Mucosa of descending colon (tissue), 3 donors: ENCODE results near the gene GLIS1. TPM values are rescaled to one million over a fixed set of nuclear protein-coding genes. Genes with fewer than 3 reads are reported as not detected.

Source experiments
- ATAC-seq: fragments of 200-7000 bp; cut with Tn5 transposase; one replicate; pipeline ENCODE4 v1.9.1; 2020; ENCODE audit warnings: mild to moderate bottlenecking, moderate library complexity
- DNase-seq, 3 donors: peaks; one replicate each; pipeline ENCODE4 v3.0.0-alpha.2; 2020
- H3K36me3 ChIP-seq: fragments of 200-600 bp; one replicate; pipeline ENCODE4 v1.8.0; 2021; ENCODE audit warnings: low read depth, mild to moderate bottlenecking
- H3K4me1 ChIP-seq: fragments of 200-600 bp; one replicate; pipeline ENCODE4 v1.8.0; 2021; ENCODE audit warnings: low read depth, mild to moderate bottlenecking
- H3K4me3 ChIP-seq: fragments of 200-600 bp; one replicate; pipeline ENCODE4 v1.8.0; 2021; ENCODE audit warnings: mild to moderate bottlenecking
- H3K9me3 ChIP-seq: fragments of 200-600 bp; one replicate; pipeline ENCODE4 v1.8.0; 2021; ENCODE audit warnings: mild to moderate bottlenecking
- intact Hi-C, 2 donors: fragments of 100-400 bp; cut with DNase I in 1 of 2; cut with micrococcal nuclease in 1 of 2; formaldehyde crosslinking; loops; one replicate each; pipeline versions ENCODE4 v1.11.0 to v1.11.1; 2022; cut with DNase I, micrococcal nuclease
- total RNA-seq, 3 donors: library from RNA; stranded (reverse); fragmentation: NEBNext Ultra II Directional in 2 of 3; extraction: Animal tissue kit (Norgen Biotek cat#: 25700) in 2 of 3; gene quantifications; one replicate each; pipeline versions ENCODE4 v1.2.1 to v1.2.4, GENCODE V29; 2021 to 2023
- TF ChIP-seq, protein P1 (sequence below): fragments of 200-600 bp; IDR thresholded peaks from one replicate; pipeline ENCODE4 v1.8.0; 2022; ENCODE audit warnings: antibody characterized with exemption, mild to moderate bottlenecking
- donor health status: DM: no; HTN: no; CAD: no; lungs with moderate emphysema.
- donor health status: DM: no; HTN: no; CAD: no.
- donor health status: DM: no; HTN: yes; CAD: no.

GLIS1 gene
- total RNA-seq, 3 donors from 2014 or later, result 0.09 to 0.24 (median 0.14) TPM

DNA sequence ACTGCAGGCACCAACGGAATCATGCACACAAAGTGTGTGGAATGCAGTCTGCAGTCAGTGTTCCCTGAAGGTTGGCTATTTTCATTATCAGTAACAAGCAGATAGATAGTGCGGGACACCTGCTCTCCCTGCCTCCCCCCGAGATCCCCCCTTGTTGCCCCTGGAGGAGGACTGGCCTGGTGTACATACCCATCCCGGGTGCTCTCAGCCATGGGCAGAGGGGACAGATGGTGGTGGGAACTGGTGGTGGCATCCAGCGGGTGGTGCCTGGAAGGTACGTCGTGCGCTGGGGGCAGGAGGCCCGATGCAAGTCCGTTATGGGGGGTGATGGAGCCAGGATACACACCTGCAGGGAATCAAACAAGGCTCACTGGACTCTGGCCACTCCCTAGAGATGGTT lies 224.5 kb downstream of the GLIS1 start:
- Histone ChIP-seq H3K9me3 (no peaks in the 10 kb centered on the region), H3K4me1 (no peaks in the 10 kb centered on the region), H3K36me3 (no peaks in the 10 kb centered on the region), H3K4me3 (no peak overlapping the region)
- ATAC-seq, result no peak
- TF ChIP-seq, protein P1, sequence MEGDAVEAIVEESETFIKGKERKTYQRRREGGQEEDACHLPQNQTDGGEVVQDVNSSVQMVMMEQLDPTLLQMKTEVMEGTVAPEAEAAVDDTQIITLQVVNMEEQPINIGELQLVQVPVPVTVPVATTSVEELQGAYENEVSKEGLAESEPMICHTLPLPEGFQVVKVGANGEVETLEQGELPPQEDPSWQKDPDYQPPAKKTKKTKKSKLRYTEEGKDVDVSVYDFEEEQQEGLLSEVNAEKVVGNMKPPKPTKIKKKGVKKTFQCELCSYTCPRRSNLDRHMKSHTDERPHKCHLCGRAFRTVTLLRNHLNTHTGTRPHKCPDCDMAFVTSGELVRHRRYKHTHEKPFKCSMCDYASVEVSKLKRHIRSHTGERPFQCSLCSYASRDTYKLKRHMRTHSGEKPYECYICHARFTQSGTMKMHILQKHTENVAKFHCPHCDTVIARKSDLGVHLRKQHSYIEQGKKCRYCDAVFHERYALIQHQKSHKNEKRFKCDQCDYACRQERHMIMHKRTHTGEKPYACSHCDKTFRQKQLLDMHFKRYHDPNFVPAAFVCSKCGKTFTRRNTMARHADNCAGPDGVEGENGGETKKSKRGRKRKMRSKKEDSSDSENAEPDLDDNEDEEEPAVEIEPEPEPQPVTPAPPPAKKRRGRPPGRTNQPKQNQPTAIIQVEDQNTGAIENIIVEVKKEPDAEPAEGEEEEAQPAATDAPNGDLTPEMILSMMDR, result no peak
- no peak for DNase-seq
- intact Hi-C loops, result no loop called here

DNA sequence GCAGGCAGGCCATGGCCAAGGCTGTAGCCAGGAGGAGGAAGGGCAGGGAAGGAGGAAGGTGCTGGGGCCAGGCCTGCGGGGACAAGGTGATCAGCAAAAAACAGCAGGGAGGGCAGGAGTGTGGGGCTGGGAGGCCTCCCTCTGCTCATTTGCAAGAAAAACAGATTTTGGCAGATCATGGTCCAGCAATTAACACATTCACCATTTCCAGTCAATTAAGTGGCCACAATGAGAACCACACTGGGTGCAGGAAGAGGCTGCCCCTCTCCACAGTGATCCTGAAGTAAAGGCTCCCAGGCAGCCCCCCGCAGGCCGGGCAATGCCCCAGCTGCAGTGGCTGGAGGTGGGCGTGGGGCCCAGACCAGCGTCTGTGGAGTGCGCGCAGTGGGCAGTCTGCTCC lies 225.1 kb downstream of the GLIS1 start:
- no peaks in the 10 kb centered on the region for H3K9me3 ChIP-seq
- no peak for DNase-seq
- intact Hi-C loops, result no loop called here

DNA sequence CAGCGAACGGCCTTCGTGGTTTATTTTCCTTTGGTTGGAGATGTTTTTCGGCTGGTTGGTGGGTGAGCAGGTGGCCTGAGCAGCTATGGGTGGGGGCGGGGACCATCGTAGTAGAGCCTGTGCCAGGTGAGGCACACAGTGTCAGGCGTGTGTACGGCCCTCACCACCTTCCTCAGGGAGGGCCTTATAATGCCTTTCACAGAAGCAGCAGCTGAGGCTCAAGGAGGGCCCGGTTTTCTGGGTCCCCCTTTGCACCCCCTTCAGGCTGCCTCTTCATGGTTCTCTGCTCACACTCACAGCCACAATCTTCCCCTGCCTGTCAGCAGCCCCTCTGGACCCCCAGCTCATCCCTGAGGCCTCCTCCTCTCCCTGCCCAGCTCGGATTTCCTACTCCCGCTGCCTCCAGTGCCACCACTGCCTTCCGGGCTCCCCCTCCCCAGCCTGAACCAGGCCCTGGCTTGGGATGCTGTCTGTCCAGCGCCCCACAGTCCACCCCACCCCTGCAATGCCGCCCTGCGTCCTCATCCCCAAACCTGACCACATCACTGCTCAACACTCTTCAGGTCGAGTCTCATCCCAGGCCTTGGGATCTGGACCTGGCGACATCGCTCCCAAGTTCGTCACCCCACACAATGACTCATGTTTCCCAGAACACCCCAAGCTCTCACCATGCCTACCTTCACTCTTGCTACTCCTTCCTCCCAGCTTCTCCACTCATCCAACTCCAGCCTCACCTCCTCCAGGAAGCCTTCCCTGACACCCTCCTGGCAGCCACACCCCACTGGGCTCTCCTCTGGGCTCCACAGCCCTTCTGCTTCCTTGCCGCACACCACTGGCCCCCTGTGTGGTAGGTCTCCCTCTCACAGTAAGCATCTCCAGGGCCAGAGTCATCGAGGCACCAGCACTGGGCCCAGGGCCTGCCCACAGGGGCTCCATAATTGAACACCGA lies 225.9 kb downstream of the GLIS1 start:
- no peak for ATAC-seq
- TF ChIP-seq, protein P1, result no peak
- no peaks in the 10 kb centered on the region for H3K36me3 ChIP-seq
- H3K9me3 ChIP-seq, result no peaks in the 10 kb centered on the region
- no peak for DNase-seq
- intact Hi-C loops, result no loop called here
- no peak overlapping the region for H3K4me3 ChIP-seq
- H3K4me1 ChIP-seq, result no peaks in the 10 kb centered on the region

More for the DNA sequence above, 225.1 kb downstream of the GLIS1 start:
- no peak for ATAC-seq
- TF ChIP-seq, protein P1, result no peak
- Histone ChIP-seq H3K4me3 (no peak overlapping the region), H3K36me3 (no peaks in the 10 kb centered on the region), H3K4me1 (no peaks in the 10 kb centered on the region)

DNA sequence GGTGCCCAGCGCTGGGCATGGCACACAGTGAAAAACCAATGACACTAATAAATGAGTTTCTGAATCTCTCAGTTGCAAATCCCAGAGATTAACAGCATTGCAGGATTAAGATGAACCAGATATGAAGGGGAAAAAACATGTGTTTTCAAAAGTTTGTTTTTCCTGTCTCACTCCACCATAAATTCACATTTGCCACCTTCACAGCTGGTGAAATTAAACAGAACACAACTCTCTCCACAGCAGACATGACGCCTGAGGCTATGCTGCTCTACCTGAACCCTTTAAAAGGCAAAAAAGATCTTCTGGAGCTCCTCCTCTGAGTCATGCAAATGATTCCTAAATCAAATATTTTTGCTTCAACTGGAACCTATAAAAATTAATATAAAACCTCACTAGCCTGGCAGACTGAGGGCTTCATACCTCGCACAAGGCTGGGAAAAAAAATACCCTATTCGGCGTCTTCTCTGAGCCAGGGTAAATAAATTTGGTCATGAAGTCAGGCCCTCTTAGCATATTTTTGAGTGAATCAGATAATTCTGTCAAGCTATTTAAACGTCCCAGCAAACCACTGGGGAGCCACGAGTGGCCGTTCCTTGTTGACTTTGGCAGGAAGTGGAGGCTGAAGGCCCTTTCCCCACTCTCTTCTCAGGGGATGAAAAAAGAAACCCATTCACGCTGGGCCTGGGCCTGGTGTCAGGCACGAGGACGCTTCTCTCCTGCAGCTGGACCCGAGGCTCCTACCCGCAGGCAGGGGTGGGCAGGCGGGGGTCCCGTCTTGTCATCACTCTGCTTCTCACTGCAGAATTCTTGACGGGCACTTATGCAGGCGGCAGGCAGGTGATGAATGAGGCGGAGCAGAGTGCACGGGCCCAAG lies 226.8 kb downstream of the GLIS1 start:
- Histone ChIP-seq H3K9me3 (no peaks in the 10 kb centered on the region), H3K36me3 (no peaks in the 10 kb centered on the region), H3K4me1 (no peaks in the 10 kb centered on the region), H3K4me3 (no peak overlapping the region)
- intact Hi-C loops, result no loop called here
- DNase-seq, result no peak
- TF ChIP-seq, protein P1, result no peak
- no peak for ATAC-seq

DNA sequence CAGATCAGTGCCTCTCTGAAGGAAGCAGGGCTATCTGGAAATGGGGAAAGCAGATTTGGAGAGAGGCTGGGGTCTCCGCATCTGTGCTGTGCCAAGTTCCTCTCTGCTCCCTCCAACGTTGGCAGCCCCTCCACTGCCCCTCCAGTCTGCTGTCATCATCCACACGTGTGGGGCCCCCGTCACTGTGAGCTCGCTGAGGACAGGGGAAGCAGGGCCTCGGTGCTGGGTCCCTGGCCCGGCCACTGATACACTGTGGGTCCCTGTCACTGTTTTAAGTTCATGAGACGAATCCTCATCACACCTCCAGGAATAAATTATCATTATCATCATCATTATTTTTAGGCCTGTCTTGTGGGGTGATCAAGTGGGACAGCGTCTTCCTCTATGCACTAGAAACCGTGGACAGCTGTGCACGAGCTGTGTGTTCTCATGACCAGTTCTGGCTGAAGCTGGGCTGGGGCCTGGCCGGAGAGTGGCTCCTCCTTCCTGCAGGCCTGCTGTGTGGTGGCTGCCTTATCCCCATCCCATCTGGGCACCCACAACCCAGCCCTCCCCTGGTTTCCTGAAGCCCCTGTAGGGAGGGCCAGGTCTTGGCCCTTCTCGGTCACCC lies 227.5 kb downstream of the GLIS1 start:
- no peaks in the 10 kb centered on the region for H3K9me3 ChIP-seq
- H3K4me3 ChIP-seq, result no peak overlapping the region
- intact Hi-C loops, result no loop called here

More for the DNA sequence above, 227.5 kb downstream of the GLIS1 start:
- TF ChIP-seq, protein P1, result no peak
- H3K36me3 ChIP-seq, result no peaks in the 10 kb centered on the region
- H3K4me1 ChIP-seq, result no peaks in the 10 kb centered on the region
- DNase-seq (no peak), ATAC-seq (no peak)
